GM21528 (cell line): ENCODE measurements around the gene TAF11L2.
"Not testable (repeated sequence)": the region's sequence is repeated elsewhere in the genome, so short reads cannot be mapped to it uniquely, and the experiment has no call there.

Experiments used
- ATAC-seq: cut with Tn5 transposase; IDR thresholded peaks from one replicate; pipeline ENCODE4 v1.9.1; 2021; ENCODE audit warnings: mild to moderate bottlenecking, moderate library complexity; ENCODE audit not compliant: unreplicated experiment, low FRiP score

TAF11L2 gene

DNA sequence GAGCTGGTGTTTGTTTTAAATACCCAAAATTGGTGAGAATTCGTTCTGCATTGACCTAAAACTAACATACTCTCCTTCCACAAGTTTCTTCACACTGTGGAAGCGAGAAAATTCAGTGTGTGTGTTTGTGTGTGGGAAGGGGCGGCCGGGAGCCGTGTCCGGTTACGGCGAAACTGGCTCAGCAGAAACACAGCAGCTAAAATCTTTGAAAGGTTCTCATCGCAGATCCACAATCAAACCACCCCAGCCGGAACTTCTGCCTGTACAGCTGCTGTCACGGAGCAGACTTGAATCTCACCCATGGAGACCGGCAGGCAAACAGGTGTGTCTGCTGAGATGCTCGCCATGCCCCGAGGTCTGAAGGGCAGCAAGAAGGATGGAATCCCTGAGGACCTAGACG is 26.9 kb downstream of the TAF11L2 start, which contains the start of gene TAF11L5:
TAF11L5 (plus strand) TSS at position 301 of the 400 bp plus-strand sequence.
- not testable (repeated sequence) for ATAC-seq

DNA sequence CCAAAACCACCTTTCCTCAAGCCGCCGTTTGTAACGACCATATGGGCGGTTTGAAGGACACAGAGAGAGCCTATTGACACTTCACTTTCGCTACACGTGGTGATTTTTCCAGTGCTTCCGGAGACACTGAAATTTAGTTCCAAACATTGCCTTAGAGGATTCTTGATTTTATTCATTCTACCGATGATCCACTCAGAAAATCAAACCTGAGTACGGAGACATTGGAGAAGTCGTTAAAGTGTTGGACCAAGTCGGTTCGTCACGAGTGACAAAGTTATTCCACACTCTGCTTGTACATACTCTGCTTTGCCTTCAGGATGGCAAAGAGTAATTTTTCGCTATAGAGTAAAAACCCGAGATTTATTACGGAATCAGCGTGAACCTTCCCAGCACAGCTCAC is 28.5 kb downstream of the TAF11L2 start:
- not testable (repeated sequence) for ATAC-seq

DNA sequence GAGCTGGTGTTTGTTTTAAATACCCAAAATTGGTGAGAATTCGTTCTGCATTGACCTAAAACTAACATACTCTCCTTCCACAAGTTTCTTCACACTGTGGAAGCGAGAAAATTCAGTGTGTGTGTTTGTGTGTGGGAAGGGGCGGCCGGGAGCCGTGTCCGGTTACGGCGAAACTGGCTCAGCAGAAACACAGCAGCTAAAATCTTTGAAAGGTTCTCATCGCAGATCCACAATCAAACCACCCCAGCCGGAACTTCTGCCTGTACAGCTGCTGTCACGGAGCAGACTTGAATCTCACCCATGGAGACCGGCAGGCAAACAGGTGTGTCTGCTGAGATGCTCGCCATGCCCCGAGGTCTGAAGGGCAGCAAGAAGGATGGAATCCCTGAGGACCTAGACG is 30.3 kb downstream of the TAF11L2 start, which contains the start of gene TAF11L6:
TAF11L6 (plus strand) TSS at position 301 of the 400 bp plus-strand sequence.
- ATAC-seq, result not testable (repeated sequence)
